H9 (cell line): ENCODE measurements around the gene ADAMTS2. TPM values are rescaled to one million over a fixed set of nuclear protein-coding genes. Genes with fewer than 3 reads are reported as not detected.

Experiments used
- DNase-seq: peaks from one replicate; pipeline ENCODE4 v3.0.0-alpha.2; 2017
- H2AFZ ChIP-seq: one replicate; pipeline ENCODE4 v1.6.1; 2013; ENCODE audit warnings: mild to moderate bottlenecking, low read length, control low read depth, moderate library complexity
- H2AK5ac ChIP-seq: 2 replicates; pipeline ENCODE4 v1.6.1; 2013; ENCODE audit warnings: low read length, control low read depth, mixed read lengths; ENCODE audit not compliant: insufficient read length
- H2BK120ac ChIP-seq: one replicate; pipeline ENCODE4 v1.6.1; 2013; ENCODE audit warnings: low read depth, mild to moderate bottlenecking, low read length, control low read depth, inconsistent platforms; ENCODE audit not compliant: poor library complexity, severe bottlenecking
- H2BK12ac ChIP-seq: 2 replicates; pipeline ENCODE4 v1.6.1; 2013; ENCODE audit warnings: low read length, control low read depth, mixed read lengths, low read depth; ENCODE audit not compliant: insufficient read length
- H2BK15ac ChIP-seq: 2 replicates; pipeline ENCODE4 v1.6.1; 2013; ENCODE audit warnings: low read depth, low read length, control low read depth
- H2BK20ac ChIP-seq: one replicate; pipeline ENCODE4 v1.6.1; 2013; ENCODE audit warnings: low read depth, mild to moderate bottlenecking, low read length, control low read depth, inconsistent platforms; ENCODE audit not compliant: poor library complexity, severe bottlenecking
- H2BK5ac ChIP-seq: 2 replicates; pipeline ENCODE4 v1.6.1; 2013; ENCODE audit warnings: low read length, control low read depth, mixed read lengths; ENCODE audit not compliant: insufficient read length
- H3K14ac ChIP-seq: 2 replicates; pipeline ENCODE4 v1.6.1; 2013; ENCODE audit warnings: low read length, control low read depth; ENCODE audit not compliant: insufficient read depth
- H3K18ac ChIP-seq: 2 replicates; pipeline ENCODE4 v1.6.1; 2013; ENCODE audit warnings: low read depth, mild to moderate bottlenecking, mixed read lengths, low read length, control low read depth; ENCODE audit not compliant: insufficient read length
- H3K23ac ChIP-seq: 2 replicates; pipeline ENCODE4 v1.6.1; 2013; ENCODE audit warnings: low read length, control low read depth, mixed read lengths, low read depth; ENCODE audit not compliant: insufficient read length
- H3K23me2 ChIP-seq: 2 replicates; pipeline ENCODE4 v1.6.1; 2013; ENCODE audit warnings: low read depth, mild to moderate bottlenecking, mixed read lengths, low read length, control low read depth; ENCODE audit not compliant: insufficient read length, poor library complexity, severe bottlenecking
- H3K27ac ChIP-seq: 2 replicates; pipeline ENCODE4 v1.5.1; 2013; ENCODE audit warnings: low read length, control low read depth, mixed read lengths, low read depth; ENCODE audit not compliant: insufficient read length
- H3K27me3 ChIP-seq: 2 replicates; pipeline ENCODE4 v1.6.1; 2013; ENCODE audit warnings: low read length, control low read depth, inconsistent platforms; ENCODE audit not compliant: insufficient read depth
- H3K4ac ChIP-seq: 2 replicates; pipeline ENCODE4 v1.6.1; 2013; ENCODE audit warnings: low read depth, mild to moderate bottlenecking, control low read depth, inconsistent platforms, low read length, moderate library complexity
- H3K4me1 ChIP-seq: 2 replicates; pipeline ENCODE4 v1.6.1; 2013; ENCODE audit warnings: low read length, control low read depth, inconsistent platforms; ENCODE audit not compliant: insufficient read depth
- H3K4me2 ChIP-seq: 2 replicates; pipeline ENCODE4 v1.6.1; 2013; ENCODE audit warnings: low read length, control low read depth, mixed read lengths; ENCODE audit not compliant: insufficient read length, insufficient read depth
- H3K56ac ChIP-seq: 2 replicates; pipeline ENCODE4 v1.6.1; 2013; ENCODE audit warnings: low read depth, mild to moderate bottlenecking, mixed read lengths, low read length, control low read depth; ENCODE audit not compliant: insufficient read length
- H3K79me1 ChIP-seq: 2 replicates; pipeline ENCODE4 v1.6.1; 2013; ENCODE audit warnings: low read depth, mild to moderate bottlenecking, moderate library complexity, low read length, control low read depth, inconsistent platforms; ENCODE audit not compliant: insufficient read depth, poor library complexity, severe bottlenecking
- H3K79me2 ChIP-seq: 2 replicates; pipeline ENCODE4 v1.6.1; 2013; ENCODE audit warnings: low read length, control low read depth, inconsistent platforms; ENCODE audit not compliant: insufficient read depth
- H3K9ac ChIP-seq: 2 replicates; pipeline ENCODE4 v1.6.1; 2013; ENCODE audit warnings: low read length, control low read depth, mixed read lengths; ENCODE audit not compliant: insufficient read length; ENCODE audit errors: extremely low read depth
- H3K9me3 ChIP-seq: one replicate; pipeline ENCODE4 v1.6.1; 2013; ENCODE audit warnings: low read depth, low read length, inconsistent platforms; ENCODE audit not compliant: control insufficient read depth
- H3T11ph ChIP-seq: one replicate; pipeline ENCODE4 v1.6.1; 2013; ENCODE audit warnings: mild to moderate bottlenecking, low read length, control low read depth, inconsistent platforms
- H4K20me1 ChIP-seq: one replicate; pipeline ENCODE4 v1.6.1; 2013; ENCODE audit not compliant: control insufficient read depth, insufficient read length, insufficient read depth
- H4K5ac ChIP-seq: 2 replicates; pipeline ENCODE4 v1.6.1; 2013; ENCODE audit warnings: low read depth, mild to moderate bottlenecking, mixed read lengths, low read length, control low read depth; ENCODE audit not compliant: insufficient read length
- H4K8ac ChIP-seq: replicated peaks from 2 replicates; pipeline ENCODE4 v1.6.1; 2013; ENCODE audit warnings: low read length, control low read depth, mixed read lengths, low read depth; ENCODE audit not compliant: insufficient read length
- H4K91ac ChIP-seq: 2 replicates; pipeline ENCODE4 v1.6.1; 2013; ENCODE audit warnings: low read depth, mild to moderate bottlenecking, moderate library complexity, mixed read lengths, low read length, control low read depth; ENCODE audit not compliant: insufficient read length
- H3K27ac Mint-ChIP-seq, 3 experiments: 2 replicates in 2 of 3; 3 replicates in 1 of 3; pipeline ENCODE4 v1.8.0; 2020 to 2021; ENCODE audit warnings: mixed read lengths in 3 of 3, mild to moderate bottlenecking in 1 of 3, moderate library complexity in 1 of 3
- H3K27me3 Mint-ChIP-seq: 2 replicates; pipeline ENCODE4 v1.8.0; 2021; ENCODE audit warnings: low read depth, mild to moderate bottlenecking, moderate library complexity, mixed read lengths
- H3K36me3 Mint-ChIP-seq, 3 experiments: 2 replicates in 2 of 3; 3 replicates in 1 of 3; pipeline ENCODE4 v1.8.0; 2020 to 2021; ENCODE audit warnings: low read depth in 3 of 3, mixed read lengths in 3 of 3; ENCODE audit not compliant: insufficient read depth in 1 of 3
- H3K4me1 Mint-ChIP-seq, 2 experiments: 2 replicates each; pipeline ENCODE4 v1.8.0; 2020; ENCODE audit warnings: mixed read lengths in 2 of 2
- H3K4me3 Mint-ChIP-seq, 2 experiments: 2 replicates in 1 of 2; 3 replicates in 1 of 2; pipeline ENCODE4 v1.8.0; 2020 to 2021; ENCODE audit warnings: mild to moderate bottlenecking in 2 of 2, mixed read lengths in 2 of 2, moderate library complexity in 1 of 2
- H3K9me3 Mint-ChIP-seq, 2 experiments: 2 replicates in 1 of 2; 3 replicates in 1 of 2; pipeline ENCODE4 v1.8.0; 2020; ENCODE audit warnings: mild to moderate bottlenecking in 2 of 2, mixed read lengths in 2 of 2, moderate library complexity in 1 of 2
- CTCF ChIP-seq: fragments of 200-600 bp; sonication (generic); conservative IDR thresholded peaks from 3 replicates; pipeline ENCODE4 v1.8.0; 2021; ENCODE audit warnings: antibody characterized with exemption, mild to moderate bottlenecking
- WGBS: extraction: QIAGEN DNeasy Blood & Tissue Kit; methylation state at CpG from one replicate; pipeline ENCODE4 v1.1.7; 2013; ENCODE audit warnings: missing lambda C conversion rate, low lambda C conversion rate, mixed read lengths; ENCODE audit not compliant: insufficient read length; ENCODE audit errors: extremely low coverage; 5-methylcytosine and 5-hydroxymethylcytosine counted together
- total RNA-seq: library from RNA; stranded (reverse); gene quantifications from 2 replicates; pipeline ENCODE4 v1.2.1, GENCODE V29; 2021

ADAMTS2 gene
- total RNA-seq, 1 experiment from 2014 or later = 5.4 TPM

GRCh38 chr5:179333796-179334761 is 11.2 kb downstream of the ADAMTS2 start:
- Histone ChIP-seq H3K23me2 (no peaks in the 10 kb centered on the region), H3K18ac (no peak overlapping the region), H3K4ac (no peak overlapping the region), H3K4me1 (no peaks in the 10 kb centered on the region; the same call in 1 of the 2 replicates), H3K27ac (no peak overlapping the region), H2BK20ac (no peak overlapping the region), H3K9ac (no peak overlapping the region), H4K5ac (no peak overlapping the region), H3K79me2 (no peaks in the 10 kb centered on the region), H2AK5ac (no peak overlapping the region), H2BK12ac (no peak overlapping the region), H2BK5ac (no peak overlapping the region), H3K27me3 (no peaks in the 10 kb centered on the region), H3K14ac (no peak overlapping the region), H2BK120ac (no peak overlapping the region), H3K4me2 (no peak overlapping the region), H3K56ac (no peak overlapping the region), H3K9me3 (no peaks in the 10 kb centered on the region), H2AFZ (no peak overlapping the region), H4K91ac (no peak overlapping the region), H4K8ac (no peak overlapping the region), H3T11ph (no peak overlapping the region), H4K20me1 (no peaks in the 10 kb centered on the region), H3K23ac (no peak overlapping the region), H3K79me1 (no peaks in the 10 kb centered on the region), H2BK15ac (no peak overlapping the region)
- Mint-ChIP-seq H3K4me3 (no peak overlapping the region), H3K27me3 (peaks cover 14% of the 10 kb centered on the region), H3K9me3 (no peaks in the 10 kb centered on the region), H3K27ac (no peak overlapping the region), H3K4me1 (peaks cover 11 to 47% of the 10 kb centered on the region in 2 experiments; a peak in 3 of 4 replicates), H3K36me3 (no peaks in the 10 kb centered on the region)
- DNase-seq = no peak
- WGBS = no CpG with 5 or more reads among the region's 24 CpGs
- TF ChIP-seq CTCF = no peak
